CD4-positive, alpha-beta memory T cell (primary cell): ENCODE measurements around the gene ADGRB3. TPM values are rescaled to one million over a fixed set of nuclear protein-coding genes. Genes with fewer than 3 reads are reported as not detected.

Experiments used
- CTCF ChIA-PET: fragments of 350-600 bp; sonication (Branson Sonifier 250); formaldehyde crosslinking; loops from one replicate; lab custom pipeline; 2021; ENCODE audit warnings: inconsistent platforms; ENCODE audit not compliant: partially characterized antibody; lab: Charles Lee
- POLR2A ChIA-PET: fragments of 350-600 bp; sonication (Branson Sonifier 250); formaldehyde crosslinking; loops from one replicate; lab custom pipeline; 2021; ENCODE audit not compliant: partially characterized antibody; lab: Charles Lee
- DNase-seq, 5 donors: peaks; one replicate each; pipeline versions ENCODE4 v3.0.0 to v3.0.0-alpha.2; 2020 to 2022; ENCODE audit warnings: mixed read lengths in 1 of 5
- H3K27ac ChIP-seq: one replicate; pipeline ENCODE4 v1.7.0; 2013; ENCODE audit warnings: low read depth, low read length
- H3K27me3 ChIP-seq: 2 replicates; pipeline ENCODE4 v1.7.0; 2013; ENCODE audit warnings: mild to moderate bottlenecking, low read length, moderate library complexity; ENCODE audit not compliant: insufficient read depth
- H3K36me3 ChIP-seq: 2 replicates; pipeline ENCODE4 v1.7.0; 2013; ENCODE audit warnings: mild to moderate bottlenecking, low read length, moderate library complexity; ENCODE audit not compliant: insufficient read depth
- H3K4me1 ChIP-seq: 2 replicates; pipeline ENCODE4 v1.7.0; 2013; ENCODE audit warnings: mild to moderate bottlenecking, low read length, moderate library complexity; ENCODE audit not compliant: insufficient read depth
- H3K4me3 ChIP-seq, 2 donors: one replicate each; pipeline ENCODE4 v1.7.0; 2013; ENCODE audit warnings: low read length in 2 of 2, mild to moderate bottlenecking in 1 of 2
- H3K9me3 ChIP-seq, 2 donors: one replicate each; pipeline ENCODE4 v1.7.0; 2013; ENCODE audit warnings: low read length in 2 of 2, control low read depth in 1 of 2; ENCODE audit not compliant: control insufficient read depth in 1 of 2
- H3K27ac Mint-ChIP-seq, 7 donors: one replicate each; pipeline ENCODE4 v1.8.0; 2020 to 2021; ENCODE audit warnings: mixed read lengths in 7 of 7, mild to moderate bottlenecking in 6 of 7, inconsistent platforms in 3 of 7, moderate library complexity in 3 of 7
- H3K27me3 Mint-ChIP-seq, 2 donors: one replicate each; pipeline ENCODE4 v1.8.0; 2020 to 2021; ENCODE audit warnings: mixed read lengths in 2 of 2
- H3K36me3 Mint-ChIP-seq, 2 donors: one replicate each; pipeline ENCODE4 v1.8.0; 2020 to 2021; ENCODE audit warnings: mixed read lengths in 2 of 2, inconsistent platforms in 1 of 2, mild to moderate bottlenecking in 1 of 2
- H3K4me1 Mint-ChIP-seq, 4 donors: one replicate each; pipeline ENCODE4 v1.8.0; 2020 to 2021; ENCODE audit warnings: mixed read lengths in 4 of 4, mild to moderate bottlenecking in 1 of 4
- H3K4me3 Mint-ChIP-seq, 8 donors: one replicate each; pipeline ENCODE4 v1.8.0; 2020 to 2021; ENCODE audit warnings: mixed read lengths in 8 of 8, mild to moderate bottlenecking in 7 of 8, moderate library complexity in 6 of 8, inconsistent platforms in 3 of 8
- H3K9me3 Mint-ChIP-seq, 8 donors: one replicate each; pipeline ENCODE4 v1.8.0; 2020 to 2021; ENCODE audit warnings: mixed read lengths in 8 of 8, mild to moderate bottlenecking in 5 of 8, inconsistent platforms in 3 of 8, moderate library complexity in 1 of 8
- intact Hi-C: fragments of 100-400 bp; cut with micrococcal nuclease; formaldehyde crosslinking; loops from one replicate; pipeline ENCODE4 v1.15.1; 2023
- polyA plus RNA-seq, 2 donors: library from polyadenylated mRNA; unstranded; fragments of 300-500 nt; fragmentation: Illumina TruSeq; gene quantifications; one replicate each; pipeline ENCODE4 v1.2.3, GENCODE V29; 2021
- total RNA-seq, 2 experiments: library from RNA; stranded (reverse); gene quantifications; one replicate each; pipeline ENCODE4 v1.2.3, GENCODE V29; 2021

The ADGRB3 gene
- total and polyA plus RNA-seq, 4 experiments from 2014 or later: not detected

GRCh38 chr6:69220375-69220774, 585.3 kb downstream of the ADGRB3 start:
- H3K36me3 Mint-ChIP-seq: no peaks in the 10 kb centered on the region

GRCh38 chr6:69232008-69232407, 596.9 kb downstream of the ADGRB3 start:
- DNase-seq: no peak
- H3K9me3 ChIP-seq: peaks cover 0 to 4% of the 10 kb centered on the region in 2 donors
- no peaks in the 10 kb centered on the region for H3K36me3 ChIP-seq
- H3K27me3 ChIP-seq: no peaks in the 10 kb centered on the region
- H3K4me1 Mint-ChIP-seq: no peaks in the 10 kb centered on the region
- H3K27ac Mint-ChIP-seq: no peak overlapping the region
- no peaks in the 10 kb centered on the region for H3K27me3 Mint-ChIP-seq
- no peak overlapping the region for H3K4me3 Mint-ChIP-seq
- intact Hi-C loops: no loop called here
- peaks cover 0 to 7% (median 4%) of the 10 kb centered on the region in 8 donors for H3K9me3 Mint-ChIP-seq
- ChIA-PET POLR2A (no interaction called here), CTCF (interaction anchor here (0.8 kb wide), 1 partner anchor 68 kb away, joined by 3 read pairs; no protein-coding TSS in a partner anchor)
- no peak overlapping the region for H3K27ac ChIP-seq
- no peaks in the 10 kb centered on the region for H3K36me3 Mint-ChIP-seq
- no peak overlapping the region for H3K4me3 ChIP-seq
- H3K4me1 ChIP-seq: no peaks in the 10 kb centered on the region

More at GRCh38 chr6:69220375-69220774, 585.3 kb downstream of the ADGRB3 start:
- POLR2A ChIA-PET: no interaction called here
- no peaks in the 10 kb centered on the region for H3K4me1 Mint-ChIP-seq
- CTCF ChIA-PET: no interaction called here
- H3K27me3 Mint-ChIP-seq: no peaks in the 10 kb centered on the region
- H3K36me3 ChIP-seq: no peaks in the 10 kb centered on the region
- no peak overlapping the region for H3K27ac ChIP-seq
- H3K4me3 Mint-ChIP-seq: no peak overlapping the region
- intact Hi-C loops: no loop called here
- H3K27me3 ChIP-seq: no peaks in the 10 kb centered on the region
- no peak overlapping the region for H3K27ac Mint-ChIP-seq
- no peak for DNase-seq
- no peaks in the 10 kb centered on the region for H3K4me1 ChIP-seq
- H3K4me3 ChIP-seq: no peak overlapping the region
- peaks cover 0 to 2% (median 0%) of the 10 kb centered on the region in 8 donors for H3K9me3 Mint-ChIP-seq
- H3K9me3 ChIP-seq: no peaks in the 10 kb centered on the region

- ChIA-PET CTCF (interaction anchor here (0.8 kb wide), 1 partner anchor 67 kb away, joined by 3 read pairs; no protein-coding TSS in a partner anchor), POLR2A (no interaction called here)
- Histone ChIP-seq H3K36me3 (no peaks in the 10 kb centered on the region), H3K9me3 (peaks cover 0 to 4% of the 10 kb centered on the region in 2 donors), H3K4me3 (no peak overlapping the region), H3K27ac (no peak overlapping the region), H3K4me1 (no peaks in the 10 kb centered on the region), H3K27me3 (no peaks in the 10 kb centered on the region)
- H3K36me3 Mint-ChIP-seq: no peaks in the 10 kb centered on the region
- no peak for DNase-seq
- no peaks in the 10 kb centered on the region for H3K27me3 Mint-ChIP-seq
- peaks cover 0 to 7% (median 4%) of the 10 kb centered on the region in 8 donors for H3K9me3 Mint-ChIP-seq
- no peaks in the 10 kb centered on the region for H3K4me1 Mint-ChIP-seq
- no peak overlapping the region for H3K4me3 Mint-ChIP-seq
- no peak overlapping the region for H3K27ac Mint-ChIP-seq
- intact Hi-C loops: no loop called here
Measured at GRCh38 chr6:69232496-69232895, 597.4 kb downstream of the ADGRB3 start.

GRCh38 chr6:69232911-69233448, 597.9 kb downstream of the ADGRB3 start:
- H3K36me3 ChIP-seq: no peaks in the 10 kb centered on the region
- intact Hi-C loops: no loop called here
- Mint-ChIP-seq H3K36me3 (no peaks in the 10 kb centered on the region), H3K27me3 (no peaks in the 10 kb centered on the region), H3K9me3 (peaks cover 0 to 7% (median 4%) of the 10 kb centered on the region in 8 donors), H3K4me3 (no peak overlapping the region), H3K27ac (no peak overlapping the region), H3K4me1 (no peaks in the 10 kb centered on the region)
- POLR2A ChIA-PET: no interaction called here
- H3K9me3 ChIP-seq: peaks cover 0 to 4% of the 10 kb centered on the region in 2 donors
- no peaks in the 10 kb centered on the region for H3K4me1 ChIP-seq
- DNase-seq: peak in 4 of 5 donors; percentile 8 to 19 (median 14)
- H3K27me3 ChIP-seq: no peaks in the 10 kb centered on the region
- no peak overlapping the region for H3K4me3 ChIP-seq
- CTCF ChIA-PET: interaction anchor here (0.8 kb wide), 1 partner anchor 67 kb away, joined by 3 read pairs; no protein-coding TSS in a partner anchor
- no peak overlapping the region for H3K27ac ChIP-seq

GRCh38 chr6:69238067-69238466, 603.0 kb downstream of the ADGRB3 start:
- POLR2A ChIA-PET: no interaction called here

GRCh38 chr6:69246983-69247382, 611.9 kb downstream of the ADGRB3 start:
- ChIA-PET CTCF (no interaction called here), POLR2A (no interaction called here)
- no peak overlapping the region for H3K27ac Mint-ChIP-seq
- Histone ChIP-seq H3K36me3 (no peaks in the 10 kb centered on the region), H3K4me1 (no peaks in the 10 kb centered on the region), H3K4me3 (no peak overlapping the region), H3K27ac (no peak overlapping the region), H3K27me3 (no peaks in the 10 kb centered on the region), H3K9me3 (no peaks in the 10 kb centered on the region)
- no peaks in the 10 kb centered on the region for H3K4me1 Mint-ChIP-seq
- no peak overlapping the region for H3K4me3 Mint-ChIP-seq
- H3K27me3 Mint-ChIP-seq: no peaks in the 10 kb centered on the region
- intact Hi-C loops: no loop called here
- H3K36me3 Mint-ChIP-seq: no peaks in the 10 kb centered on the region
- peaks cover 0 to 2% (median 0%) of the 10 kb centered on the region in 8 donors for H3K9me3 Mint-ChIP-seq
- no peak for DNase-seq

More at GRCh38 chr6:69238067-69238466, 603.0 kb downstream of the ADGRB3 start:
- H3K9me3 ChIP-seq: no peaks in the 10 kb centered on the region
- intact Hi-C loops: no loop called here
- H3K4me3 ChIP-seq: no peak overlapping the region
- CTCF ChIA-PET: no interaction called here
- no peaks in the 10 kb centered on the region for H3K4me1 ChIP-seq
- Mint-ChIP-seq H3K27ac (no peak overlapping the region), H3K36me3 (no peaks in the 10 kb centered on the region), H3K4me3 (no peak overlapping the region), H3K4me1 (no peaks in the 10 kb centered on the region), H3K27me3 (no peaks in the 10 kb centered on the region), H3K9me3 (peaks cover 0 to 3% (median under 1%) of the 10 kb centered on the region in 8 donors)
- no peak for DNase-seq
- H3K27ac ChIP-seq: no peak overlapping the region
- no peaks in the 10 kb centered on the region for H3K36me3 ChIP-seq
- no peaks in the 10 kb centered on the region for H3K27me3 ChIP-seq

GRCh38 chr6:69261010-69261409, 625.9 kb downstream of the ADGRB3 start:
- Histone ChIP-seq H3K4me1 (no peaks in the 10 kb centered on the region), H3K36me3 (no peaks in the 10 kb centered on the region), H3K27ac (no peak overlapping the region), H3K4me3 (no peak overlapping the region), H3K9me3 (no peaks in the 10 kb centered on the region), H3K27me3 (no peaks in the 10 kb centered on the region)
- Mint-ChIP-seq H3K4me3 (no peak overlapping the region), H3K9me3 (peaks cover 0 to 15% (median 0%) of the 10 kb centered on the region in 8 donors), H3K36me3 (no peaks in the 10 kb centered on the region), H3K27me3 (no peaks in the 10 kb centered on the region), H3K4me1 (no peaks in the 10 kb centered on the region), H3K27ac (no peak overlapping the region)
- ChIA-PET CTCF (no interaction called here), POLR2A (no interaction called here)
- intact Hi-C loops: no loop called here
- no peak for DNase-seq
